CD4-positive, alpha-beta T cell treated with Interferon alpha-2 for 1 hour (primary cell): ENCODE data around the gene SLC7A9.
"Not testable (repeated sequence)": the region's sequence is repeated elsewhere in the genome, so short reads cannot be mapped to it uniquely, and the experiment has no call there.

Source experiments
- DNase-seq, 2 donors: peaks; one replicate each; pipeline ENCODE4 v3.0.0-alpha.2; 2020 to 2022

The SLC7A9 gene

GRCh38 chr19:32869369-32869965 lies at the start of gene SLC7A9:
TSS of gene SLC7A9 (minus strand) at chr19:32869767. CDS start at chr19:32868534, 1,233 bp downstream.
- DNase-seq: no peak

GRCh38 chr19:32919365-32919764 lies 49.8 kb upstream of the SLC7A9 start:
- DNase-seq: no peak

GRCh38 chr19:32917616-32917996 lies 48.0 kb upstream of the SLC7A9 start:
- no peak for DNase-seq

GRCh38 chr19:32916969-32917615 lies 47.5 kb upstream of the SLC7A9 start:
- no peak for DNase-seq

GRCh38 chr19:32914879-32915660 lies 45.5 kb upstream of the SLC7A9 start:
- DNase-seq: no peak

- no peak for DNase-seq
These were observed 41.9 kb upstream of the SLC7A9 start for GRCh38 chr19:32911467-32911866.

- no peak for DNase-seq
These were observed 41.3 kb upstream of the SLC7A9 start for GRCh38 chr19:32910874-32911273.

- no peak for DNase-seq
These were observed 40.5 kb upstream of the SLC7A9 start for GRCh38 chr19:32910094-32910493.

- DNase-seq: no peak
These were observed 39.7 kb upstream of the SLC7A9 start for GRCh38 chr19:32909257-32909656.

GRCh38 chr19:32908641-32909190 lies 39.1 kb upstream of the SLC7A9 start:
- no peak for DNase-seq

- no peak for DNase-seq
These were observed 32.9 kb upstream of the SLC7A9 start for GRCh38 chr19:32902448-32902847.

- no peak for DNase-seq
These were observed 32.1 kb upstream of the SLC7A9 start for GRCh38 chr19:32901504-32902161.

GRCh38 chr19:32896516-32897214 lies 27.1 kb upstream of the SLC7A9 start:
- no peak for DNase-seq

GRCh38 chr19:32895384-32895783 lies 25.8 kb upstream of the SLC7A9 start:
- DNase-seq: no peak

- no peak for DNase-seq
These were observed 22.0 kb upstream of the SLC7A9 start for GRCh38 chr19:32891609-32892008.

GRCh38 chr19:32890841-32891240 lies 21.3 kb upstream of the SLC7A9 start:
- DNase-seq: no peak

- no peak for DNase-seq
These were observed 20.8 kb upstream of the SLC7A9 start for GRCh38 chr19:32890326-32890725.

GRCh38 chr19:32889137-32889934 lies 19.8 kb upstream of the SLC7A9 start:
- DNase-seq: no peak

- no peak for DNase-seq
These were observed 18.1 kb upstream of the SLC7A9 start for GRCh38 chr19:32887572-32888215.

- no peak for DNase-seq
These were observed 16.7 kb upstream of the SLC7A9 start for GRCh38 chr19:32886241-32886640.

GRCh38 chr19:32885255-32885654 lies 15.7 kb upstream of the SLC7A9 start:
- DNase-seq: not testable (repeated sequence)
